Activated T-helper 2 cell treated with anti-CD3 and anti-CD28 coated beads, Interferon-gamma antibody, Interleukin-2, Interleukin-4, amounts not matched to agents 10 μg/mL and 5 μg/mL and 100 μg/mL, durations not matched to agents 14 hours and 24 hours and 36 hours (primary cell): ENCODE data around the gene KCNG2. TPM values are rescaled to one million over a fixed set of nuclear protein-coding genes. Genes with fewer than 3 reads are reported as not detected.

Source experiments
- DNase-seq: peaks from one replicate; pipeline ENCODE4 v3.0.0; 2021; ENCODE audit warnings: low spot score
- H3K27ac Mint-ChIP-seq: one replicate; pipeline ENCODE4 v1.8.0; 2021; ENCODE audit warnings: mixed read lengths
- H3K27me3 Mint-ChIP-seq: one replicate; pipeline ENCODE4 v1.8.0; 2021; ENCODE audit warnings: low read depth, mixed read lengths
- H3K36me3 Mint-ChIP-seq: one replicate; pipeline ENCODE4 v1.8.0; 2021; ENCODE audit warnings: low read depth, mixed read lengths
- H3K4me1 Mint-ChIP-seq: one replicate; pipeline ENCODE4 v1.8.0; 2021; ENCODE audit warnings: low read depth, mixed read lengths
- H3K4me3 Mint-ChIP-seq: one replicate; pipeline ENCODE4 v1.8.0; 2021; ENCODE audit warnings: low read depth, mild to moderate bottlenecking, moderate library complexity, mixed read lengths
- H3K9me3 Mint-ChIP-seq: one replicate; pipeline ENCODE4 v1.8.0; 2021; ENCODE audit warnings: mixed read lengths
- intact Hi-C: fragments of 100-400 bp; cut with micrococcal nuclease; formaldehyde crosslinking; loops from one replicate; pipeline ENCODE4 v1.15.1; 2023
- total RNA-seq: library from RNA; stranded (reverse); gene quantifications from 2 replicates; pipeline ENCODE4 v1.2.3, GENCODE V29; 2022

The KCNG2 gene
- total RNA-seq, 1 donor from 2014 or later = not detected

DNA sequence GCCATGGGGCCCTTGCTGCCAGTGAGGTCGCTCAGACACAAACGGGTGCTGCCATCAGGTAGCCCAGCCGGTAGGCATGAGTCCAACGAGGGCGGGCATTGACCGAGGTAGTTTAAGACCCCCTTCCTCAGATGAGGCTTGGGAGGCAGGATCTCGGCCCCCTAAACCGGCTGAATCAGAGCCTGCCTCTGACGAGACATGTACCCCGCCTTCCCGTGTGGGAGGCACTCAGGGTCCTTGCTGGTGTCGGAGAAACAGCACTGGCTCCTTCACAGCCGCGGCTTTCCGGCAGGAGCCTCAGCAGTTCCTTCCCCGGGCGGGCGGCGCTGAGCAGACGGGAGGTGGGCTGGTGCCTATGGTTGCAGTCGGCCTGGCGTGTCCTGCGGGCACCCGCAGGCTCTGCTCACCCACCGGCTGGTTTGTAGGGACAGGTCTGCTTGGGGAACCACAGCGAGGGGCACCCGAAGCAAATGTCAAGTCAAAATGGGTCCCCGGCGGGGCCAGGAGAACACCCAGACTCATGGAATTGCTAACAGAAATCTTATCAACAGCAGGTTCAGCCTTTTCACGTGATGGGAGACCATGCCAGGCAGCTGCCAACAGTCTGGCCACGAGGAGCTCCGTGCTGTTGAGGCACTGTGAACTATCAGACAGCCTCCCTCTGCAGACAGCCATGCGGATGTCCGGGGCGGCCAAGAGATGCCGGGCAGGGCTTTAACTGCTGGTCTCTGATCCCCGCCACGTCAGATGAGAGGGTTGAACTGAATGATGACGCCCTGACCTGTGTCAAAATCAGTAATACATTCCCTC is 2.8 kb downstream of the KCNG2 start:
- H3K4me1 Mint-ChIP-seq = peaks cover 5% of the 10 kb centered on the region
- DNase-seq = no peak
- H3K36me3 Mint-ChIP-seq = no peaks in the 10 kb centered on the region
- no peaks in the 10 kb centered on the region for H3K9me3 Mint-ChIP-seq
- H3K4me3 Mint-ChIP-seq = no peak overlapping the region
- H3K27me3 Mint-ChIP-seq = peaks cover 36% of the 10 kb centered on the region
- H3K27ac Mint-ChIP-seq = no peak overlapping the region
- intact Hi-C loops = no loop called here

DNA sequence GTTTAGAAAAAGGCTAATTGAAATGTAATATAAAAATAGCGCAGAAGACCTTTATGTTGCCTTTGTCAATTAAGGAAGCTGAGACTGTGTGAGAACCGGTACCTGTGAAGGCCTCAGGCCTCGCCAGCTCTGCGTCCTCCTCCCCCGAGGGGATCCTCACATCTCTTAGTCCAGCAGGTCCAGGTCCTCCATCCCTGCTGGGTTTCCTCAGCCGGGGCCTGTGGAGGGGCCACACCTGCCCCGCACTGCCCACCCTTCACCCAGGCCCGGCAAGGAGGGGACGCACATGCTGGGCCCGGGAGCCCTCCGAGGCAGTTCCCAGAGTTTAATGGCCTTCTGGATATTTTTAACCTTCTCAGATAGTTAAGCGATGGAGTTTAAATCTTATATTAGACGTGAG is 3.5 kb downstream of the KCNG2 start:
- H3K4me3 Mint-ChIP-seq = no peak overlapping the region
- peaks cover 5% of the 10 kb centered on the region for H3K4me1 Mint-ChIP-seq
- H3K36me3 Mint-ChIP-seq = no peaks in the 10 kb centered on the region
- H3K27me3 Mint-ChIP-seq = peaks cover 31% of the 10 kb centered on the region
- H3K27ac Mint-ChIP-seq = no peak overlapping the region
- H3K9me3 Mint-ChIP-seq = no peaks in the 10 kb centered on the region
- intact Hi-C loops = no loop called here
- no peak for DNase-seq

DNA sequence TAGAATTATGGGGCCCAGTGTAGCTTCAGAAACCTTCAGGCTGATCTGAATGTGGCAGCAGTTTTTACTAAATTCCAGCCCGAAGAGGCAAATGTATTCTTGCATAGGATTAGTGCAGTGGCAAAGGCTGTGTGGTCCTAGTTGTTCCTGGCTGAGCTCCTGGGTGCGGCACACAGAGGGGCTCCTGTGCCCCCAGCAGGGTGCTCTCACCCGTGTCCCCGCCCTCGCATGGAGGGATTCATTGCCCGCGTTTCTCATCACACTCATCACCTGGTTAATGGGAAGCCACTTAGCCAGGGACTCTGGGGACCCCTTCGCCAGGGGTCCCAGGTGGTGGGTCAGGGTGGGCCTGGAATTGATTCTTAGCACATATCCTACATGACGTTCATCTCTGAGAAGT is 3.9 kb downstream of the KCNG2 start:
- intact Hi-C loops = no loop called here
- no peaks in the 10 kb centered on the region for H3K36me3 Mint-ChIP-seq
- peaks cover 27% of the 10 kb centered on the region for H3K27me3 Mint-ChIP-seq
- H3K4me1 Mint-ChIP-seq = peaks cover 5% of the 10 kb centered on the region
- H3K4me3 Mint-ChIP-seq = no peak overlapping the region
- H3K9me3 Mint-ChIP-seq = no peaks in the 10 kb centered on the region
- DNase-seq = no peak
- no peak overlapping the region for H3K27ac Mint-ChIP-seq

DNA sequence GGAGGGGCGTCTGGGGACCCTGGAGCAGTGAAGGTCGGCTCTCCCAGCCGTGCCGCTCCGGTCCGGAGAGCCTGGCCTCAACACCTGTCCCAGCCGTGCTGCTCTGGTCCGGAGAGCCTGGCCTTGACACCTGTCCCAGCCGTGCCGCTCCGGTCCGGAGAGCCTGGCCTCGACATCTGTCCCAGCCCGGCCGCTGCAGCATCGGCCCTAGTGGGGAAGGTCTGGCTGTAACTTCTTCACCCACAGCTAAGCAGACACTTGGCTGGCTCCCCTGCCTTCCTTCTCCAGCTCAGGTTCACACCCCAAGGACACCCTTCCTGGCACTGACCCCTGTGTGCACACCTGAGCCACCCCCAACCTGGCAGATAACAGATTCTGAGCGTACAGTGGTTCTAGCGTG is 4.6 kb downstream of the KCNG2 start:
- no peaks in the 10 kb centered on the region for H3K9me3 Mint-ChIP-seq
- no peaks in the 10 kb centered on the region for H3K36me3 Mint-ChIP-seq
- DNase-seq = no peak
- intact Hi-C loops = no loop called here
- no peak overlapping the region for H3K4me3 Mint-ChIP-seq
- H3K27me3 Mint-ChIP-seq = peaks cover 21% of the 10 kb centered on the region
- H3K4me1 Mint-ChIP-seq = peaks cover 3% of the 10 kb centered on the region
- H3K27ac Mint-ChIP-seq = no peak overlapping the region

GRCh38 chr18:79803611-79804051 is 5.9 kb downstream of the KCNG2 start:
- H3K27me3 Mint-ChIP-seq = peaks cover 19% of the 10 kb centered on the region
- intact Hi-C loops = no loop called here
- no peak overlapping the region for H3K4me3 Mint-ChIP-seq
- no peaks in the 10 kb centered on the region for H3K36me3 Mint-ChIP-seq
- no peak overlapping the region for H3K27ac Mint-ChIP-seq
- DNase-seq = no peak
- no peaks in the 10 kb centered on the region for H3K9me3 Mint-ChIP-seq
- H3K4me1 Mint-ChIP-seq = peaks cover 2% of the 10 kb centered on the region

DNA sequence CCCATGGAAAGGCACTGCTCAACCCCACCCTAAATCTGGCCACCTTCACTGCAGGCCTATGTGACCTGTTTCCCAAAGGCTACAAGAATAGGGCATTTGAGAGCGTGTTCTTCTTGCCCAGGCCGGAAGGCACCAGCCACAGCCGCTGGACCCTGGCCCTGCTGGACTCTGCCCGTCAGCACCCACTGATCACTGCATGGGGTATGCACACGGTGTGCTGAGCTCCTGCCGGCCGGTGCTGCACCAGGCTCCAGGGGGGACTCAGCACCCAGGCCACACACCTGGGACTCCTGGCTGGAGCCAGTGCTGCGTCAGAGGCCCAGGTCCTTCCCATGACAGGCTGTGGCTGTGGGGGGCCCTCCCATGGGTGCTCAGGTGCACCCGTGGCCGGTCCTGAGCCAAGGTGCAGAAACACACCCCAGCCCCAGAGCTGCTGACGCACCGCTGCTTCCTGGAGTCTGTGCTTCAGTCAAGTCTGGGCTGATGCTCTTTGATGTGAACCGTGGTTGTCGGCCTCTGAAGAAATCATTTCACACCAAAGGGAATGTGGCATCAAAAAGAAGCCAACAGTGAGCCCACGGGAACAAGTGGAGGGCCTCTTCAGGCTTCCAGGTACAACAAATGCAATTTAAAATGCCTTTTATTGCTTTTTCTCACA is 6.5 kb downstream of the KCNG2 start:
- H3K27ac Mint-ChIP-seq = no peak overlapping the region
- no peak overlapping the region for H3K4me3 Mint-ChIP-seq
- H3K36me3 Mint-ChIP-seq = no peaks in the 10 kb centered on the region
- H3K27me3 Mint-ChIP-seq = peaks cover 14% of the 10 kb centered on the region
- DNase-seq = no peak
- intact Hi-C loops = no loop called here
- H3K9me3 Mint-ChIP-seq = no peaks in the 10 kb centered on the region
- peaks cover 2% of the 10 kb centered on the region for H3K4me1 Mint-ChIP-seq

DNA sequence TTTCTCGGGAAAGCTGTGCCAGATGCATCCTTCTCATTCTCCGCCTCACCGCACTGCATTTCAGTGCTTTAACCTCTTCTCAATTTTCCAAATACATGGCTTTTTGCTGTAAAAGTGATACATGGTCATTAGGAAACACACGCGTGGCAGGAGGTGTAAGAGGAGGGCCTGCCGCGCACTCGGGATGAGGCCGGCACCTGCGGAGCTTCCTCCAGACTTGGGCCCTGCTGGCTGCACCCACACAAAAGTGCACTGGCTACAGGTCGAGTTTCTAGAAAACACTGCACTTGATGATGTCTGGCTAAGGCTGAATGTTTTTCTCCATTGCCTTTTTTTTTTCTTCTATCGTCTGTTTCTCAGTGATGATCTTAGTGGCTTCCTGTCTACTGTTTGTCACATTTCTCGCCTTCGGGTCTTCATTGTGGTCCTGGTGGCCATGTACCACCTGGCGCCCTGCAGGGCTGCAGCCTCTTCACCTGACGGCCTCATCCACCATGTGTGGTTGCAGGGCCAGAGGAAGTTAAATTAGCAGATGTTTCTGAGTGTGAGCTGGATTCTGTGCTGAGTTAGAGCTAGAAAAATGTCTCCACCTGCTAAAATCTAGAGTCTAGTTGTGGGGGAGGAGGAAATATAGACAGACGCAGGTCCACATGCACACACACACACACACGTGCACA is 7.6 kb downstream of the KCNG2 start:
- no peak overlapping the region for H3K4me3 Mint-ChIP-seq
- no peak for DNase-seq
- peaks cover 3% of the 10 kb centered on the region for H3K27me3 Mint-ChIP-seq
- no peaks in the 10 kb centered on the region for H3K4me1 Mint-ChIP-seq
- H3K36me3 Mint-ChIP-seq = no peaks in the 10 kb centered on the region
- H3K27ac Mint-ChIP-seq = no peak overlapping the region
- intact Hi-C loops = no loop called here
- no peaks in the 10 kb centered on the region for H3K9me3 Mint-ChIP-seq

- Mint-ChIP-seq H3K27ac (no peak overlapping the region), H3K9me3 (no peaks in the 10 kb centered on the region), H3K27me3 (peaks cover 2% of the 10 kb centered on the region), H3K4me3 (no peak overlapping the region), H3K4me1 (no peaks in the 10 kb centered on the region), H3K36me3 (no peaks in the 10 kb centered on the region)
- intact Hi-C loops = no loop called here
- DNase-seq = no peak
Measured at GRCh38 chr18:79805926-79806487, 8.3 kb downstream of the KCNG2 start.

GRCh38 chr18:79806976-79807841 is 9.5 kb downstream of the KCNG2 start:
- H3K27ac Mint-ChIP-seq = no peak overlapping the region
- no peak overlapping the region for H3K4me3 Mint-ChIP-seq

DNA sequence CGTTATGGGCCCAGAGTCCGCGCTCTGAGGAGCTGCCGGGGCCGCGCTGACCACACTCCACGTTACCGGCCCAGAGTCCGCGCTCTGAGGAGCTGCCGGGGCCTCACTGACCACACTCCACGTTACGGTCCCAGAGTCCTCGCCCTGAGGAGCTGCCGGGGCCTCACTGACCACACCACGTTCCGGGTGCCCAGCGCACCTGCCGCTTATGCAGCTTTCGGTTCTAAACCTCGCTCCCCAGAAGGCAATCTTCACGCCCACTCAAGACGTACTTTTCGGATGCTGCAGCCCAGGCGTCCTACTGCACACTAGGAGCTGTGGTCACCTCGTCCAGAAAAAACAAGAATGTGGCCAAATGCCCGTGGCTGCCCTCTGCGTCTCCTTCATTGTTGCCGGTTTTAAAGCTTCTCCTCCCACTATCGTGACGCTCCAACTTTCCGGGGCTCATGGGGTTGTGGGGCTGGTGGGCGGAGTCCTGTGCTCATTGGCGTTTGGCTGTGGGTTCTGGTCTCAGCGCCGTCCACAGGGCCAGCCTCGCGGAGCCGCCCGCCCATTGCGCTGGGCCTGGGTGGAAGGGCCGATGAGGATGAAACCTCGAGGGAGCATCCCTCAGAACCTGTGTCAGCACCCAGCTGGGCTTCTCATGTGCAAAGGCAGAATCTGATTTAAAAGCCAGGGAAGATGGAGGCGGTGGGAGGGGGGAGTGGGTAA is 11.9 kb downstream of the KCNG2 start:
- Mint-ChIP-seq H3K36me3 (no peaks in the 10 kb centered on the region), H3K4me1 (no peaks in the 10 kb centered on the region), H3K9me3 (no peaks in the 10 kb centered on the region), H3K27me3 (peaks cover 10% of the 10 kb centered on the region), H3K4me3 (no peak overlapping the region), H3K27ac (no peak overlapping the region)
- DNase-seq = no peak
- intact Hi-C loops = no loop called here

More at GRCh38 chr18:79806976-79807841, 9.5 kb downstream of the KCNG2 start:
- DNase-seq = no peak
- intact Hi-C loops = no loop called here
- Mint-ChIP-seq H3K9me3 (no peaks in the 10 kb centered on the region), H3K4me1 (no peaks in the 10 kb centered on the region), H3K36me3 (no peaks in the 10 kb centered on the region), H3K27me3 (peaks cover 7% of the 10 kb centered on the region)

DNA sequence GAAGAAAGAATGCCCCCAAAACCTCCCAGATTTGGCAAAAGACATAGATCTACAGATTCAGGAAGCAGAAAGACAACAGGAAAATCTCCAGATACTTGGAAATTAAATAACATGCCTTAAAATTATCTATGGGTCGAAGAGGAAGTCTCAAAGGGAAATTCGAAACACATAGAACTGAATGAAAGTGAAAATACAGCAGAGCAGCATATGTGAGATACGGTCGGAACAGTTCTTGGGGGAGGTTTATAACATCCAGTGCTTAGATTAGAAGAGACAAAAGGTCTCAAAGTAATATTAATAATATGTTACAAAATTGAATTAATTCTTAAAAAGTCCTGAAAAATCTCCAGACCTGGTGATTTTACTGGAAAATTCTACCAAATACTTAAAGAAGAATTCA is 14.3 kb downstream of the KCNG2 start:
- Mint-ChIP-seq H3K27me3 (peaks cover 10% of the 10 kb centered on the region), H3K4me1 (no peaks in the 10 kb centered on the region), H3K4me3 (no peak overlapping the region), H3K27ac (no peak overlapping the region), H3K36me3 (no peaks in the 10 kb centered on the region), H3K9me3 (no peaks in the 10 kb centered on the region)
- DNase-seq = no peak
- intact Hi-C loops = no loop called here

- Mint-ChIP-seq H3K9me3 (no peaks in the 10 kb centered on the region), H3K27me3 (peaks cover 10% of the 10 kb centered on the region)
- intact Hi-C loops = no loop called here
Measured at GRCh38 chr18:79814373-79814772, 16.6 kb downstream of the KCNG2 start.

More at GRCh38 chr18:79814373-79814772, 16.6 kb downstream of the KCNG2 start:
- no peak for DNase-seq
- Mint-ChIP-seq H3K4me1 (no peaks in the 10 kb centered on the region), H3K27ac (no peak overlapping the region), H3K36me3 (no peaks in the 10 kb centered on the region), H3K4me3 (no peak overlapping the region)
